ENCODE measurements around the gene NFIX.

The NFIX gene

GRCh38 chr19:13128583-13128982, 133.3 kb downstream of the NFIX start:
- DNase-seq (ENCODE audit: low read depth): no peak

- DNase-seq (ENCODE audit: low read depth): no peak
Observed at GRCh38 chr19:13129384-13129783, 134.1 kb downstream of the NFIX start.

GRCh38 chr19:13130886-13131490, 135.7 kb downstream of the NFIX start:
- DNase-seq (ENCODE audit: low read depth): no peak

- no peak for DNase-seq (ENCODE audit: low read depth)
Observed at GRCh38 chr19:13132471-13133180, 137.4 kb downstream of the NFIX start.

- DNase-seq (ENCODE audit: low read depth): no peak
Observed at GRCh38 chr19:13133241-13133870, 138.1 kb downstream of the NFIX start.

GRCh38 chr19:13134626-13135025, 139.4 kb downstream of the NFIX start:
- no peak for DNase-seq (ENCODE audit: low read depth)

GRCh38 chr19:13135068-13136062, 140.1 kb downstream of the NFIX start:
- DNase-seq (ENCODE audit: low read depth): no peak

GRCh38 chr19:13137290-13137794, 142.1 kb downstream of the NFIX start:
- no peak for DNase-seq (ENCODE audit: low read depth)

GRCh38 chr19:13138171-13138915, 143.1 kb downstream of the NFIX start:
- DNase-seq (ENCODE audit: low read depth): no peak

- DNase-seq (ENCODE audit: low read depth): no peak
Observed at GRCh38 chr19:13138916-13139198, 143.6 kb downstream of the NFIX start.

GRCh38 chr19:13139633-13140311, 144.5 kb downstream of the NFIX start:
- DNase-seq (ENCODE audit: low read depth): no peak

- no peak for DNase-seq (ENCODE audit: low read depth)
Observed at GRCh38 chr19:13146763-13147563, 151.7 kb downstream of the NFIX start.

Measured in stimulated activated CD8-positive, alpha-beta memory T cell treated with anti-CD3 and anti-CD28 coated beads, Interleukin-7, amount 100 ng/mL, for 24 hours (primary cell).